Measurements from ENCODE around the gene FSTL4. TPM values are rescaled to one million over a fixed set of nuclear protein-coding genes. Genes with fewer than 3 reads are reported as not detected.
A peak's percentile ranks its signal among the peaks of the same experiment; 100 is the strongest.

The FSTL4 gene
- total RNA-seq, 4 donors from 2014 or later, result 0.18 to 0.27 (median 0.20) TPM; not detected in 1

GRCh38 chr5:133464013-133464412, 148.3 kb downstream of the FSTL4 start:
- Histone ChIP-seq H3K27ac (no peak overlapping the region), H3K36me3 (no peaks in the 10 kb centered on the region), H3K27me3 (no peaks in the 10 kb centered on the region), H3K9me3 (no peaks in the 10 kb centered on the region), H3K4me1 (no peaks in the 10 kb centered on the region), H3K4me3 (no peak overlapping the region)
- DNase-seq, result no peak
- in situ Hi-C loops (cut with MboI; ENCODE audit: low sequenced_read_pairs in 4 of 4), result no loop called here
- intact Hi-C loops (cut with DNase I; ENCODE audit: low total_unique reads), result no loop called here
- TF ChIP-seq CTCF (IDR thresholded peaks at IDR 0.05 in 4 of 5, conservative IDR thresholded peaks at IDR 0.05 in 1 of 5) (no peak), POLR2A (IDR thresholded peaks at IDR 0.05) (no peak)
- ATAC-seq, result no peak

- H3K9me3 ChIP-seq, result no peaks in the 10 kb centered on the region
- H3K27ac ChIP-seq, result no peak overlapping the region
- no peaks in the 10 kb centered on the region for H3K36me3 ChIP-seq
- no peaks in the 10 kb centered on the region for H3K27me3 ChIP-seq
- no peak for ATAC-seq
- intact Hi-C loops (cut with DNase I; ENCODE audit: low total_unique reads) (no loop called here), in situ Hi-C loops (cut with MboI; ENCODE audit: low sequenced_read_pairs in 4 of 4) (no loop called here)
- no peak for TF ChIP-seq POLR2A (IDR thresholded peaks at IDR 0.05)
- no peaks in the 10 kb centered on the region for H3K4me1 ChIP-seq
- no peak for DNase-seq
- no peak overlapping the region for H3K4me3 ChIP-seq
Measured at GRCh38 chr5:133461796-133462516, 150.4 kb downstream of the FSTL4 start.

GRCh38 chr5:133460172-133460758, 152.1 kb downstream of the FSTL4 start:
- intact Hi-C loops (cut with DNase I; ENCODE audit: low total_unique reads), result no loop called here
- H3K9me3 ChIP-seq, result no peaks in the 10 kb centered on the region
- H3K4me3 ChIP-seq, result no peak overlapping the region
- H3K36me3 ChIP-seq, result no peaks in the 10 kb centered on the region
- DNase-seq (no peak), ATAC-seq (no peak)
- no peaks in the 10 kb centered on the region for H3K4me1 ChIP-seq
- no peak overlapping the region for H3K27ac ChIP-seq
- TF ChIP-seq POLR2A (IDR thresholded peaks at IDR 0.05), result no peak
- TF ChIP-seq CTCF (IDR thresholded peaks at IDR 0.05 in 4 of 5, conservative IDR thresholded peaks at IDR 0.05 in 1 of 5), result peak in 3 of 5 experiments; percentile 15 to 44 (median 37)
- no peaks in the 10 kb centered on the region for H3K27me3 ChIP-seq
- in situ Hi-C loops (cut with MboI; ENCODE audit: low sequenced_read_pairs in 4 of 4), result no loop called here

GRCh38 chr5:133459474-133460160, 152.7 kb downstream of the FSTL4 start:
- Histone ChIP-seq H3K4me1 (no peaks in the 10 kb centered on the region), H3K27ac (no peak overlapping the region), H3K36me3 (no peaks in the 10 kb centered on the region), H3K9me3 (no peaks in the 10 kb centered on the region), H3K27me3 (no peaks in the 10 kb centered on the region), H3K4me3 (no peak overlapping the region)
- in situ Hi-C loops (cut with MboI; ENCODE audit: low sequenced_read_pairs in 4 of 4), result no loop called here
- no peak for TF ChIP-seq CTCF (IDR thresholded peaks at IDR 0.05 in 4 of 5, conservative IDR thresholded peaks at IDR 0.05 in 1 of 5)
- intact Hi-C loops (cut with DNase I; ENCODE audit: low total_unique reads), result no loop called here
- DNase-seq (no peak), ATAC-seq (no peak)

GRCh38 chr5:133458435-133458834, 153.9 kb downstream of the FSTL4 start:
- DNase-seq (no peak), ATAC-seq (no peak)
- no peak overlapping the region for H3K4me3 ChIP-seq
- no peaks in the 10 kb centered on the region for H3K27me3 ChIP-seq
- no peak overlapping the region for H3K27ac ChIP-seq
- no peaks in the 10 kb centered on the region for H3K36me3 ChIP-seq
- in situ Hi-C loops (cut with MboI; ENCODE audit: low sequenced_read_pairs in 4 of 4) (no loop called here), intact Hi-C loops (cut with DNase I; ENCODE audit: low total_unique reads) (no loop called here)
- H3K9me3 ChIP-seq, result no peaks in the 10 kb centered on the region
- H3K4me1 ChIP-seq, result no peaks in the 10 kb centered on the region
- no peak for TF ChIP-seq POLR2A (IDR thresholded peaks at IDR 0.05)
- no peak for TF ChIP-seq CTCF (IDR thresholded peaks at IDR 0.05 in 4 of 5, conservative IDR thresholded peaks at IDR 0.05 in 1 of 5)

Data from gastrocnemius medialis (tissue), 4 donors.